Measurements from ENCODE around the gene CCDC127.

DNA sequence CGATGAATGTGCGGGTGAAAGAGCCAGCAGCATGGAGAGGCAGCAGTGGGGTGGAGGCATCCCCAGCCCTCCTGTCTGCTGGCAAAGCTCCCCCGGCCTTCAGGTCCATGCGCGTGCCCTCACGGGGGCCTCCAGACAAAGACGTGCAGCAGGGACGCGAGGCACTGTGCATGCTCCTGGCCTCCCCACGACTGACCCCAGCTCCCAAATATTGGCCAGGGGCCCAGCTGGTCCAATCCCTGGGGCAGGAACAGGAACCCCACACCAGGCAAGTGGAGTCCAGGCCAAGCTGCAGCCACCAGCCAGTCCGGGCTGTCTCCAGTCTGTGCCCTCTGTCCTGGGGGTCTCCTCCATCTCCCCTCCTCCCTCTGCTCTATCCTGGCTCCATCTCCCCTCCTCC lies 60.2 kb downstream of the CCDC127 start:
- TF ChIP-seq POLR2AphosphoS5 (IDR thresholded peaks at IDR 0.05; ENCODE audit: low read depth, low read length): no peak
- no peak for TF ChIP-seq POLR2A (IDR thresholded peaks at IDR 0.05; ENCODE audit: low read depth, low read length)
- no peak for TF ChIP-seq TAF1 (IDR thresholded peaks at IDR 0.05; ENCODE audit: low read depth, low read length)

All from GM12891 (cell line).